MM.1S (cell line): ENCODE data around the gene ABCG8.

Experiments
- DNase-seq: peaks from one replicate; pipeline ENCODE4 v3.0.0-alpha.2; 2015
- H2AFZ ChIP-seq: fragments of 300-600 bp; sonication (generic); 2 replicates; pipeline ENCODE4 v1.6.0; 2016; ENCODE audit warnings: antibody characterized with exemption, low read length
- H3F3A ChIP-seq: fragments of 300-600 bp; sonication (generic); 2 replicates; pipeline ENCODE4 v1.6.1; 2016; ENCODE audit warnings: mild to moderate bottlenecking, antibody characterized with exemption, low read length, moderate library complexity, mixed read lengths; ENCODE audit not compliant: insufficient read depth
- H3K27ac ChIP-seq: fragments of 300-600 bp; sonication (generic); 2 replicates; pipeline ENCODE4 v1.5.1; 2016; ENCODE audit warnings: mild to moderate bottlenecking, low read length
- H3K27me3 ChIP-seq: fragments of 300-600 bp; sonication (generic); replicated peaks from 2 replicates; pipeline ENCODE4 v1.6.0; 2016; ENCODE audit warnings: low read length; ENCODE audit not compliant: insufficient read depth
- H3K36me3 ChIP-seq: fragments of 300-600 bp; sonication (generic); replicated peaks from 2 replicates; pipeline ENCODE4 v1.6.1; 2016; ENCODE audit warnings: mild to moderate bottlenecking, low read length, mixed read lengths; ENCODE audit not compliant: insufficient read depth
- H3K4me1 ChIP-seq: fragments of 300-600 bp; sonication (generic); 2 replicates; pipeline ENCODE4 v1.6.1; 2016; ENCODE audit warnings: low read length, mixed read lengths
- H3K4me2 ChIP-seq: fragments of 300-600 bp; sonication (generic); 2 replicates; pipeline ENCODE4 v1.6.0; 2016; ENCODE audit warnings: low read depth, low read length
- H3K4me3 ChIP-seq: fragments of 300-600 bp; sonication (generic); 2 replicates; pipeline ENCODE4 v1.5.1; 2016; ENCODE audit warnings: low read length, mixed read lengths
- H3K79me2 ChIP-seq: fragments of 300-600 bp; sonication (generic); 2 replicates; pipeline ENCODE4 v1.6.1; 2016; ENCODE audit warnings: mixed run types, low read length, mixed read lengths
- H3K9ac ChIP-seq: fragments of 300-600 bp; sonication (generic); 2 replicates; pipeline ENCODE4 v1.6.1; 2016; ENCODE audit warnings: low read length, mixed read lengths
- H3K9me2 ChIP-seq: fragments of 300-600 bp; sonication (generic); replicated peaks from 2 replicates; pipeline ENCODE4 v1.6.1; 2016; ENCODE audit warnings: mild to moderate bottlenecking, low read length, mixed read lengths; ENCODE audit not compliant: insufficient read depth
- H3K9me3 ChIP-seq: fragments of 300-600 bp; sonication (generic); replicated peaks from 2 replicates; pipeline ENCODE4 v1.6.1; 2016; ENCODE audit warnings: mild to moderate bottlenecking, low read length, mixed read lengths; ENCODE audit not compliant: insufficient read depth
- H4K20me1 ChIP-seq: fragments of 300-600 bp; sonication (generic); 2 replicates; pipeline ENCODE4 v1.6.1; 2016; ENCODE audit warnings: mild to moderate bottlenecking, low read length, moderate library complexity, mixed read lengths; ENCODE audit not compliant: insufficient read depth
- EZH2 ChIP-seq: fragments of 300-600 bp; sonication (generic); optimal IDR thresholded peaks from 2 replicates; pipeline ENCODE3; 2017; ENCODE audit warnings: low read depth, mild to moderate bottlenecking, antibody characterized with exemption, low read length, mixed read lengths
- EZH2phosphoT487 ChIP-seq: fragments of 300-600 bp; sonication (generic); IDR thresholded peaks from 2 replicates; pipeline ENCODE4 v1.6.1; 2018; ENCODE audit warnings: antibody characterized with exemption, low read length
- TF ChIP-seq, protein P1 (sequence below): fragments of 300-600 bp; sonication (generic); IDR thresholded peaks from 2 replicates; pipeline ENCODE4 v1.5.1; 2016; ENCODE audit warnings: antibody characterized with exemption, low read length, mixed read lengths

ABCG8 gene

DNA sequence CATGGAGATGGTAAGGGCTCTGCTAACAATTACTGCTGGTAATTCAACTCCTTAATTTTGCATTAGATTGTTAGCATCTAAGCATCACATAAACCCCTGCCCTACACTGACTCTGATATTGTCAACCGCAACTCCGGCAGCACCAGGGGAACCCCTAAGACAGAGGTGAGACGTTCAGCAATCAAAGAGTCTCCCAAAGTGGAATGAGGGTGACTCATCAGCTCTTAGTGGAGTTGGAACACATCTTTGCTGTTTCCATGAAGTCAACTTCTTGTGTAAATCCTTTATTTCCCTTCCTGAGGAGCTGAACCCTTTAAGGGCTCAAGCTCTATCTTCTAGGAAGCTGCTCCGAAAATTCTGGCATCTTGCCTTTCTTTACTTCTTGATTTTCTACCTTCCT is 52.1 kb downstream of the ABCG8 start:
- no peak overlapping the region for H3K4me2 ChIP-seq
- H3K9ac ChIP-seq: no peak overlapping the region
- H3K36me3 ChIP-seq: peaks cover 38% of the 10 kb centered on the region
- no peaks in the 10 kb centered on the region for H3K79me2 ChIP-seq
- no peak for TF ChIP-seq EZH2phosphoT487
- TF ChIP-seq, protein P1, sequence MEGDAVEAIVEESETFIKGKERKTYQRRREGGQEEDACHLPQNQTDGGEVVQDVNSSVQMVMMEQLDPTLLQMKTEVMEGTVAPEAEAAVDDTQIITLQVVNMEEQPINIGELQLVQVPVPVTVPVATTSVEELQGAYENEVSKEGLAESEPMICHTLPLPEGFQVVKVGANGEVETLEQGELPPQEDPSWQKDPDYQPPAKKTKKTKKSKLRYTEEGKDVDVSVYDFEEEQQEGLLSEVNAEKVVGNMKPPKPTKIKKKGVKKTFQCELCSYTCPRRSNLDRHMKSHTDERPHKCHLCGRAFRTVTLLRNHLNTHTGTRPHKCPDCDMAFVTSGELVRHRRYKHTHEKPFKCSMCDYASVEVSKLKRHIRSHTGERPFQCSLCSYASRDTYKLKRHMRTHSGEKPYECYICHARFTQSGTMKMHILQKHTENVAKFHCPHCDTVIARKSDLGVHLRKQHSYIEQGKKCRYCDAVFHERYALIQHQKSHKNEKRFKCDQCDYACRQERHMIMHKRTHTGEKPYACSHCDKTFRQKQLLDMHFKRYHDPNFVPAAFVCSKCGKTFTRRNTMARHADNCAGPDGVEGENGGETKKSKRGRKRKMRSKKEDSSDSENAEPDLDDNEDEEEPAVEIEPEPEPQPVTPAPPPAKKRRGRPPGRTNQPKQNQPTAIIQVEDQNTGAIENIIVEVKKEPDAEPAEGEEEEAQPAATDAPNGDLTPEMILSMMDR: no peak
- no peak for TF ChIP-seq EZH2
- DNase-seq: no peak
- no peaks in the 10 kb centered on the region for H3K9me2 ChIP-seq
- H4K20me1 ChIP-seq: no peaks in the 10 kb centered on the region
- no peak overlapping the region for H3K27ac ChIP-seq
- no peaks in the 10 kb centered on the region for H3K27me3 ChIP-seq
- no peak overlapping the region for H3K4me3 ChIP-seq
- H3K9me3 ChIP-seq: no peaks in the 10 kb centered on the region
- H3F3A ChIP-seq: no peaks in the 10 kb centered on the region
- no peak overlapping the region for H2AFZ ChIP-seq
- no peaks in the 10 kb centered on the region for H3K4me1 ChIP-seq

DNA sequence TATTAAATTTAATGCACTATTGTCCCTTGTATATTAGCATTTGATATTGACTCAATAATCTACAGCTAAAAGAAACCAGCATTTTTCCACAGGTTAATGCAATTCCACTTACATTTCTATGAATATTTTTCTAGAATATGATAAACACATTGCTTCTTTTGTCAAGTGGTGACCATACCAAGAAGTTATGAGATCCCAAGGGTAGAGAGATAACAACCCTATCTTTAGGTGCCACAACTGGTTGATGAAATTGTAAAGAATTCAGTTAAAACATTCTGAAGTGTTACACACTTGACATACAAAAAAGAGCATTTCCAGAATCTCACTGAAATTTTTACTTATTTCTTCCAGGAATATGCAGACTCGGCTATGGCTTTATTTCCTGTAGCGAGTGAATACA is 56.0 kb downstream of the ABCG8 start:
- DNase-seq: no peak
- no peak overlapping the region for H3K4me2 ChIP-seq
- no peaks in the 10 kb centered on the region for H3K27me3 ChIP-seq
- no peaks in the 10 kb centered on the region for H3K9me2 ChIP-seq
- no peak overlapping the region for H3K9ac ChIP-seq
- no peaks in the 10 kb centered on the region for H3K9me3 ChIP-seq
- H3K79me2 ChIP-seq: no peaks in the 10 kb centered on the region
- no peaks in the 10 kb centered on the region for H3K4me1 ChIP-seq
- H3K36me3 ChIP-seq: peaks cover 30% of the 10 kb centered on the region
- TF ChIP-seq, protein P1: no peak
- TF ChIP-seq EZH2phosphoT487: no peak
- no peak for TF ChIP-seq EZH2
- H4K20me1 ChIP-seq: no peaks in the 10 kb centered on the region
- no peak overlapping the region for H3K27ac ChIP-seq
- no peaks in the 10 kb centered on the region for H3F3A ChIP-seq
- H2AFZ ChIP-seq: no peak overlapping the region
- H3K4me3 ChIP-seq: no peak overlapping the region

DNA sequence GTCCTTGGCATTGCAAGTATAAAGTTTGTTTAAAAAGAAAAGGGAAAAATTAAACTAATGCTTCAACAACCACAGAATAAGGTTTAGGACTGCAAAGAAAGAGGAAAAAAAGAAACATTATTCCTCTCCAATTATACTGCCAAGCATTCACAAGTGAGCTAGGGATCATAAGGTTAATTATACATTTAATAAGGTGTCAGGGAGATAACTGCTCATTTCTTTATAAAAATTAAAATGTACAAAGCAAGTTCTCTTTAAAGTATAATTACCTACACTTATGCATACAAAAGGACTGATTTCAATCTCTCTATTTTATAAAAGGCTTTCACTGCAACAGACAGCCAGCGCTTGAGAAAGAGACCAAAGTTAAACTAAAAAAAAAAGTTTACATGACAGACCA is 58.1 kb downstream of the ABCG8 start:
- no peaks in the 10 kb centered on the region for H4K20me1 ChIP-seq
- TF ChIP-seq, protein P1: no peak
- no peak for TF ChIP-seq EZH2
- no peak for TF ChIP-seq EZH2phosphoT487
- H3K27me3 ChIP-seq: no peaks in the 10 kb centered on the region
- no peaks in the 10 kb centered on the region for H3K79me2 ChIP-seq
- H3K9me3 ChIP-seq: no peaks in the 10 kb centered on the region
- no peak for DNase-seq
- H3F3A ChIP-seq: no peaks in the 10 kb centered on the region
- no peak overlapping the region for H3K27ac ChIP-seq
- no peaks in the 10 kb centered on the region for H3K9me2 ChIP-seq
- H3K4me2 ChIP-seq: no peak overlapping the region
- no peaks in the 10 kb centered on the region for H3K4me1 ChIP-seq
- no peak overlapping the region for H3K4me3 ChIP-seq
- no peak overlapping the region for H2AFZ ChIP-seq
- no peak overlapping the region for H3K9ac ChIP-seq
- H3K36me3 ChIP-seq: peaks cover 21% of the 10 kb centered on the region

DNA sequence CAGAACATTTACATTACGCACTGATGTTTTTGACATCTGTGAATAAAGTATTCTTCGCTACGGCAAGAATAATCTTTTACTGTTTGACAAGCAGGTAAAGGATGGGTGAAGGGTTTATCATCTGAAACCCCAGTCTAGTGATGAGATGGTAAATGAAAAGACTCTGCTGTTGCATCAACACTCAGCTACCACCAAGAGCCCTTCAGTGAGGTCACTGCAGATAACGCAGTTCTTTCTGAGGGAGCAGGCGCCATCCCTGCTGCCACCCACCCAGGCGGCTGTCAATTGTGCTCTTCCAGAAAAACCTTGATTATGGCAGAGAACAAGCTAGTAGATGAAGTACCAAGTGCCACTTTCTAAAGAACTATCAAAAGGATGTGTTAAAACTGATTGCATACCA is 58.7 kb downstream of the ABCG8 start:
- H4K20me1 ChIP-seq: no peaks in the 10 kb centered on the region
- no peaks in the 10 kb centered on the region for H3K4me1 ChIP-seq
- H3K27ac ChIP-seq: no peak overlapping the region
- no peaks in the 10 kb centered on the region for H3K79me2 ChIP-seq
- H3K4me3 ChIP-seq: no peak overlapping the region
- no peak for TF ChIP-seq EZH2phosphoT487
- no peak for TF ChIP-seq EZH2
- TF ChIP-seq, protein P1: no peak
- H3K36me3 ChIP-seq: peaks cover 17% of the 10 kb centered on the region
- no peak overlapping the region for H3K9ac ChIP-seq
- no peak for DNase-seq
- no peak overlapping the region for H2AFZ ChIP-seq
- no peaks in the 10 kb centered on the region for H3F3A ChIP-seq
- no peaks in the 10 kb centered on the region for H3K9me3 ChIP-seq
- no peaks in the 10 kb centered on the region for H3K27me3 ChIP-seq
- no peaks in the 10 kb centered on the region for H3K9me2 ChIP-seq
- no peak overlapping the region for H3K4me2 ChIP-seq
